Measurements from ENCODE around the gene CHRD.

Gene CHRD

GRCh38 chr3:184346480-184347190, 33.2 kb upstream of the CHRD start:
- DNase-seq, result no peak

- no peak for DNase-seq
Measured at GRCh38 chr3:184347321-184348056, 32.4 kb upstream of the CHRD start.

- DNase-seq, result no peak
Measured at GRCh38 chr3:184348057-184348382, 31.8 kb upstream of the CHRD start.

- no peak for DNase-seq
Measured at GRCh38 chr3:184349563-184350470, 30.0 kb upstream of the CHRD start.

- DNase-seq, result no peak
Measured at GRCh38 chr3:184350618-184351017, 29.2 kb upstream of the CHRD start.

GRCh38 chr3:184351511-184352148, 28.2 kb upstream of the CHRD start:
- no peak for DNase-seq

- DNase-seq, result no peak
Measured at GRCh38 chr3:184352149-184352785, 27.6 kb upstream of the CHRD start.

- DNase-seq, result no peak
Measured at GRCh38 chr3:184352897-184353545, 26.8 kb upstream of the CHRD start.

GRCh38 chr3:184353546-184353941, 26.3 kb upstream of the CHRD start:
- no peak for DNase-seq

- peak; percentile 31 for DNase-seq
Measured at GRCh38 chr3:184354121-184354728, 25.6 kb upstream of the CHRD start.

GRCh38 chr3:184354754-184355153, 25.1 kb upstream of the CHRD start:
- no peak for DNase-seq

GRCh38 chr3:184355261-184356040, 24.4 kb upstream of the CHRD start:
- DNase-seq, result no peak

- no peak for DNase-seq
Measured at GRCh38 chr3:184357248-184358123, 22.4 kb upstream of the CHRD start.

- DNase-seq, result no peak
Measured at GRCh38 chr3:184358124-184358767, 21.6 kb upstream of the CHRD start.

- DNase-seq, result no peak
Measured at GRCh38 chr3:184358921-184359350, 20.9 kb upstream of the CHRD start.

GRCh38 chr3:184359610-184360009, 20.2 kb upstream of the CHRD start:
- DNase-seq, result no peak

- DNase-seq, result no peak
Measured at GRCh38 chr3:184360070-184360928, 19.6 kb upstream of the CHRD start.

Measured in fibroblast of skin of back (primary cell).